ENCODE data around the gene COPZ1. TPM values are rescaled to one million over a fixed set of nuclear protein-coding genes. Genes with fewer than 3 reads are reported as not detected.
A peak's percentile ranks its signal among the peaks of the same experiment; 100 is the strongest.

Gene COPZ1
- total and polyA plus RNA-seq, 9 of the 15 experiments (the other 6 are each of a cell fraction or from before 2014, with no cell fraction given) = 137 to 487 (median 233) TPM

DNA sequence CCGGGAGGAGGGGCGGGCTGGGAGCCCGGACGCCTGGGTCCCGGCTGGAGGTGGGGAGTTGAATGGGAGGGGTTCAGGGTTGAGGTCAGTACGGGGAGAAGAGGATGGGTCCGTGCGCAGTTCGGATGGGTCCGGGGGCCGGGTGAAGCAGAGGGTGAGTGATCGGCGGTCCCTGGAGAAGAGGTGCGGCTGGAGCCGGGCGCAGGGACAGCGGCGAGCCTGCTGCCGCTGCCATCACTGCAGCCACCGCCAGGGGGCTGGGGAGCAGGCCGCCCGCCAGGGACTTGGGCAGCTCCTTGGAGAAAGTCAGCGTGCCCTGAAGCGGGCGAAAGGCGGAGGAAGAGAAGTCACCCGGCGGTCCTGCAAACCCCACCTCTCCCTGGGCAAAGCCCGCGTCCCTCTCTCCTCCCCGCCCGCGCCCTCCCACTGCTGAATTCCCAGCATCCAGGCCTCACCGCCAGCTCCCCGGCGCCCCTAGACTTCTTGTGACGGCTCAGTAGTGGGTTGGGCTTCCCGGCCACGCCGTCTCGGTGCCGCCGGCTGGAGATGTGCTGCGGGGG is 45.3 kb downstream of the COPZ1 start (continued):
- TF ChIP-seq, protein P1, sequence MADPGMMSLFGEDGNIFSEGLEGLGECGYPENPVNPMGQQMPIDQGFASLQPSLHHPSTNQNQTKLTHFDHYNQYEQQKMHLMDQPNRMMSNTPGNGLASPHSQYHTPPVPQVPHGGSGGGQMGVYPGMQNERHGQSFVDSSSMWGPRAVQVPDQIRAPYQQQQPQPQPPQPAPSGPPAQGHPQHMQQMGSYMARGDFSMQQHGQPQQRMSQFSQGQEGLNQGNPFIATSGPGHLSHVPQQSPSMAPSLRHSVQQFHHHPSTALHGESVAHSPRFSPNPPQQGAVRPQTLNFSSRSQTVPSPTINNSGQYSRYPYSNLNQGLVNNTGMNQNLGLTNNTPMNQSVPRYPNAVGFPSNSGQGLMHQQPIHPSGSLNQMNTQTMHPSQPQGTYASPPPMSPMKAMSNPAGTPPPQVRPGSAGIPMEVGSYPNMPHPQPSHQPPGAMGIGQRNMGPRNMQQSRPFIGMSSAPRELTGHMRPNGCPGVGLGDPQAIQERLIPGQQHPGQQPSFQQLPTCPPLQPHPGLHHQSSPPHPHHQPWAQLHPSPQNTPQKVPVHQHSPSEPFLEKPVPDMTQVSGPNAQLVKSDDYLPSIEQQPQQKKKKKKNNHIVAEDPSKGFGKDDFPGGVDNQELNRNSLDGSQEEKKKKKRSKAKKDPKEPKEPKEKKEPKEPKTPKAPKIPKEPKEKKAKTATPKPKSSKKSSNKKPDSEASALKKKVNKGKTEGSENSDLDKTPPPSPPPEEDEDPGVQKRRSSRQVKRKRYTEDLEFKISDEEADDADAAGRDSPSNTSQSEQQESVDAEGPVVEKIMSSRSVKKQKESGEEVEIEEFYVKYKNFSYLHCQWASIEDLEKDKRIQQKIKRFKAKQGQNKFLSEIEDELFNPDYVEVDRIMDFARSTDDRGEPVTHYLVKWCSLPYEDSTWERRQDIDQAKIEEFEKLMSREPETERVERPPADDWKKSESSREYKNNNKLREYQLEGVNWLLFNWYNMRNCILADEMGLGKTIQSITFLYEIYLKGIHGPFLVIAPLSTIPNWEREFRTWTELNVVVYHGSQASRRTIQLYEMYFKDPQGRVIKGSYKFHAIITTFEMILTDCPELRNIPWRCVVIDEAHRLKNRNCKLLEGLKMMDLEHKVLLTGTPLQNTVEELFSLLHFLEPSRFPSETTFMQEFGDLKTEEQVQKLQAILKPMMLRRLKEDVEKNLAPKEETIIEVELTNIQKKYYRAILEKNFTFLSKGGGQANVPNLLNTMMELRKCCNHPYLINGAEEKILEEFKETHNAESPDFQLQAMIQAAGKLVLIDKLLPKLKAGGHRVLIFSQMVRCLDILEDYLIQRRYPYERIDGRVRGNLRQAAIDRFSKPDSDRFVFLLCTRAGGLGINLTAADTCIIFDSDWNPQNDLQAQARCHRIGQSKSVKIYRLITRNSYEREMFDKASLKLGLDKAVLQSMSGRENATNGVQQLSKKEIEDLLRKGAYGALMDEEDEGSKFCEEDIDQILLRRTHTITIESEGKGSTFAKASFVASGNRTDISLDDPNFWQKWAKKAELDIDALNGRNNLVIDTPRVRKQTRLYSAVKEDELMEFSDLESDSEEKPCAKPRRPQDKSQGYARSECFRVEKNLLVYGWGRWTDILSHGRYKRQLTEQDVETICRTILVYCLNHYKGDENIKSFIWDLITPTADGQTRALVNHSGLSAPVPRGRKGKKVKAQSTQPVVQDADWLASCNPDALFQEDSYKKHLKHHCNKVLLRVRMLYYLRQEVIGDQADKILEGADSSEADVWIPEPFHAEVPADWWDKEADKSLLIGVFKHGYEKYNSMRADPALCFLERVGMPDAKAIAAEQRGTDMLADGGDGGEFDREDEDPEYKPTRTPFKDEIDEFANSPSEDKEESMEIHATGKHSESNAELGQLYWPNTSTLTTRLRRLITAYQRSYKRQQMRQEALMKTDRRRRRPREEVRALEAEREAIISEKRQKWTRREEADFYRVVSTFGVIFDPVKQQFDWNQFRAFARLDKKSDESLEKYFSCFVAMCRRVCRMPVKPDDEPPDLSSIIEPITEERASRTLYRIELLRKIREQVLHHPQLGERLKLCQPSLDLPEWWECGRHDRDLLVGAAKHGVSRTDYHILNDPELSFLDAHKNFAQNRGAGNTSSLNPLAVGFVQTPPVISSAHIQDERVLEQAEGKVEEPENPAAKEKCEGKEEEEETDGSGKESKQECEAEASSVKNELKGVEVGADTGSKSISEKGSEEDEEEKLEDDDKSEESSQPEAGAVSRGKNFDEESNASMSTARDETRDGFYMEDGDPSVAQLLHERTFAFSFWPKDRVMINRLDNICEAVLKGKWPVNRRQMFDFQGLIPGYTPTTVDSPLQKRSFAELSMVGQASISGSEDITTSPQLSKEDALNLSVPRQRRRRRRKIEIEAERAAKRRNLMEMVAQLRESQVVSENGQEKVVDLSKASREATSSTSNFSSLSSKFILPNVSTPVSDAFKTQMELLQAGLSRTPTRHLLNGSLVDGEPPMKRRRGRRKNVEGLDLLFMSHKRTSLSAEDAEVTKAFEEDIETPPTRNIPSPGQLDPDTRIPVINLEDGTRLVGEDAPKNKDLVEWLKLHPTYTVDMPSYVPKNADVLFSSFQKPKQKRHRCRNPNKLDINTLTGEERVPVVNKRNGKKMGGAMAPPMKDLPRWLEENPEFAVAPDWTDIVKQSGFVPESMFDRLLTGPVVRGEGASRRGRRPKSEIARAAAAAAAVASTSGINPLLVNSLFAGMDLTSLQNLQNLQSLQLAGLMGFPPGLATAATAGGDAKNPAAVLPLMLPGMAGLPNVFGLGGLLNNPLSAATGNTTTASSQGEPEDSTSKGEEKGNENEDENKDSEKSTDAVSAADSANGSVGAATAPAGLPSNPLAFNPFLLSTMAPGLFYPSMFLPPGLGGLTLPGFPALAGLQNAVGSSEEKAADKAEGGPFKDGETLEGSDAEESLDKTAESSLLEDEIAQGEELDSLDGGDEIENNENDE (IDR thresholded peaks at IDR 0.05; ENCODE audit: low read depth, low read length) = no peak
- no peak for TF ChIP-seq MTF1 (CRISPR knock-in tag; IDR thresholded peaks at IDR 0.05; ENCODE audit: borderline replicate concordance)
- peak; percentile 39; the same call in 1 of the 2 replicates for TF ChIP-seq RBFOX2 (IDR thresholded peaks at IDR 0.05; ENCODE audit: low read depth, low read length)
- TF ChIP-seq, protein P2, sequence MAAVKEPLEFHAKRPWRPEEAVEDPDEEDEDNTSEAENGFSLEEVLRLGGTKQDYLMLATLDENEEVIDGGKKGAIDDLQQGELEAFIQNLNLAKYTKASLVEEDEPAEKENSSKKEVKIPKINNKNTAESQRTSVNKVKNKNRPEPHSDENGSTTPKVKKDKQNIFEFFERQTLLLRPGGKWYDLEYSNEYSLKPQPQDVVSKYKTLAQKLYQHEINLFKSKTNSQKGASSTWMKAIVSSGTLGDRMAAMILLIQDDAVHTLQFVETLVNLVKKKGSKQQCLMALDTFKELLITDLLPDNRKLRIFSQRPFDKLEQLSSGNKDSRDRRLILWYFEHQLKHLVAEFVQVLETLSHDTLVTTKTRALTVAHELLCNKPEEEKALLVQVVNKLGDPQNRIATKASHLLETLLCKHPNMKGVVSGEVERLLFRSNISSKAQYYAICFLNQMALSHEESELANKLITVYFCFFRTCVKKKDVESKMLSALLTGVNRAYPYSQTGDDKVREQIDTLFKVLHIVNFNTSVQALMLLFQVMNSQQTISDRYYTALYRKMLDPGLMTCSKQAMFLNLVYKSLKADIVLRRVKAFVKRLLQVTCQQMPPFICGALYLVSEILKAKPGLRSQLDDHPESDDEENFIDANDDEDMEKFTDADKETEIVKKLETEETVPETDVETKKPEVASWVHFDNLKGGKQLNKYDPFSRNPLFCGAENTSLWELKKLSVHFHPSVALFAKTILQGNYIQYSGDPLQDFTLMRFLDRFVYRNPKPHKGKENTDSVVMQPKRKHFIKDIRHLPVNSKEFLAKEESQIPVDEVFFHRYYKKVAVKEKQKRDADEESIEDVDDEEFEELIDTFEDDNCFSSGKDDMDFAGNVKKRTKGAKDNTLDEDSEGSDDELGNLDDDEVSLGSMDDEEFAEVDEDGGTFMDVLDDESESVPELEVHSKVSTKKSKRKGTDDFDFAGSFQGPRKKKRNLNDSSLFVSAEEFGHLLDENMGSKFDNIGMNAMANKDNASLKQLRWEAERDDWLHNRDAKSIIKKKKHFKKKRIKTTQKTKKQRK (IDR thresholded peaks at IDR 0.05; ENCODE audit: borderline replicate concordance, low read depth, low read length) = no peak
- no peak for TF ChIP-seq ZC3H4 (CRISPR knock-in tag; IDR thresholded peaks at IDR 0.05; ENCODE audit: borderline replicate concordance)
- peak; percentile 15; the same call in 1 of the 2 replicates for TF ChIP-seq SP1 (CRISPR knock-in tag; IDR thresholded peaks at IDR 0.05)
- no peak for TF ChIP-seq PHF8 (IDR thresholded peaks at IDR 0.05; ENCODE audit: borderline replicate concordance, low read length)
- no peak for TF ChIP-seq POLR2H (tag; IDR thresholded peaks at IDR 0.05; ENCODE audit: low read depth)
